Endometrial microvascular endothelial cells (primary cell): ENCODE results near the gene P2RY2. TPM values are rescaled to one million over a fixed set of nuclear protein-coding genes. Genes with fewer than 3 reads are reported as not detected.
"Not testable (repeated sequence)": the region's sequence is repeated elsewhere in the genome, so short reads cannot be mapped to it uniquely, and the experiment has no call there.

Source experiments
- in situ Hi-C: cut with HindIII; loops from 2 replicates; pipeline ENCODE4 v1.10.0; 2017; ENCODE audit warnings: low sequenced_read_pairs, low pct_unique_long_range_greater_than_20kb; ENCODE audit errors: inconsistent ontology term
- total RNA-seq: library from RNA; depleted of rRNA; stranded (reverse); fragments of >200 nt; gene quantifications from one replicate; pipeline ENCODE4 v1.2.3, GENCODE V29; 2015; ENCODE audit errors: inconsistent ontology term

The P2RY2 gene
- total RNA-seq, 1 donor from 2014 or later, result 9.0 TPM

GRCh38 chr11:73270016-73270854 lies 52.2 kb downstream of the P2RY2 start:
- in situ Hi-C loops, result no loop called here

- in situ Hi-C loops, result no loop called here
Observed at GRCh38 chr11:73270855-73271477, 52.9 kb downstream of the P2RY2 start.

GRCh38 chr11:73271478-73271865 lies 53.4 kb downstream of the P2RY2 start:
- in situ Hi-C loops, result not testable (repeated sequence)

- in situ Hi-C loops, result no loop called here
Observed at GRCh38 chr11:73271936-73272679, 54.0 kb downstream of the P2RY2 start, which contains the start of gene P2RY6. Gene P2RY6, plus strand, starts transcription at chr11:73272338. Its CDS starts 24,181 bp downstream, at chr11:73296519.

- in situ Hi-C loops, result no loop called here
Observed at GRCh38 chr11:73272680-73273038, 54.6 kb downstream of the P2RY2 start.

- in situ Hi-C loops, result no loop called here
Observed at GRCh38 chr11:73273222-73273895, 55.3 kb downstream of the P2RY2 start.

- in situ Hi-C loops, result not testable (repeated sequence)
Observed at GRCh38 chr11:73274191-73274590, 56.1 kb downstream of the P2RY2 start.

- in situ Hi-C loops, result no loop called here
Observed at GRCh38 chr11:73274722-73275380, 56.8 kb downstream of the P2RY2 start.

- in situ Hi-C loops, result no loop called here
Observed at GRCh38 chr11:73275381-73275750, 57.3 kb downstream of the P2RY2 start.

- in situ Hi-C loops, result no loop called here
Observed at GRCh38 chr11:73277467-73277866, 59.4 kb downstream of the P2RY2 start.

- in situ Hi-C loops, result no loop called here
Observed at GRCh38 chr11:73280626-73281025, 62.5 kb downstream of the P2RY2 start.

GRCh38 chr11:73281201-73281741 lies 63.2 kb downstream of the P2RY2 start:
- in situ Hi-C loops, result no loop called here

- in situ Hi-C loops, result no loop called here
Observed at GRCh38 chr11:73281796-73282660, 63.9 kb downstream of the P2RY2 start.

GRCh38 chr11:73283276-73284000 lies 65.4 kb downstream of the P2RY2 start:
- in situ Hi-C loops, result no loop called here

GRCh38 chr11:73284106-73284505 lies 66.0 kb downstream of the P2RY2 start:
- in situ Hi-C loops, result no loop called here

- in situ Hi-C loops, result no loop called here
Observed at GRCh38 chr11:73285721-73286120, 67.6 kb downstream of the P2RY2 start.
